HG02571 (cell line): ENCODE results near the gene AGPAT2.

Experiments
- ATAC-seq: cut with Tn5 transposase; IDR thresholded peaks from one replicate; pipeline ENCODE4 v1.9.1; 2021; ENCODE audit warnings: mild to moderate bottlenecking, moderate library complexity; ENCODE audit not compliant: unreplicated experiment

AGPAT2 gene

GRCh38 chr9:136629001-136629878, 58.0 kb downstream of the AGPAT2 start:
- ATAC-seq = no peak

GRCh38 chr9:136628268-136628667, 59.0 kb downstream of the AGPAT2 start:
- ATAC-seq = no peak

- no peak for ATAC-seq
These were observed 59.6 kb downstream of the AGPAT2 start for GRCh38 chr9:136627703-136628102.

GRCh38 chr9:136626740-136627642, 60.3 kb downstream of the AGPAT2 start:
- no peak for ATAC-seq

- ATAC-seq = no peak
These were observed 61.1 kb downstream of the AGPAT2 start for GRCh38 chr9:136626066-136626725.

GRCh38 chr9:136625101-136626065, 61.9 kb downstream of the AGPAT2 start:
- ATAC-seq = no peak

GRCh38 chr9:136624184-136624951, 62.9 kb downstream of the AGPAT2 start:
- ATAC-seq = no peak

- ATAC-seq = no peak
These were observed 63.4 kb downstream of the AGPAT2 start for GRCh38 chr9:136623842-136624183.
